HG02763 (cell line): ENCODE measurements around the gene PPP2R5C.

Experiments
- ATAC-seq: cut with Tn5 transposase; IDR thresholded peaks from one replicate; pipeline ENCODE4 v1.9.1; 2021; ENCODE audit warnings: mild to moderate bottlenecking, moderate library complexity; ENCODE audit not compliant: unreplicated experiment

Gene PPP2R5C

GRCh38 chr14:101813171-101813759 lies 51.8 kb downstream of the PPP2R5C start:
- ATAC-seq: no peak

- ATAC-seq: no peak
Measured at GRCh38 chr14:101813833-101814232, 52.3 kb downstream of the PPP2R5C start.

DNA sequence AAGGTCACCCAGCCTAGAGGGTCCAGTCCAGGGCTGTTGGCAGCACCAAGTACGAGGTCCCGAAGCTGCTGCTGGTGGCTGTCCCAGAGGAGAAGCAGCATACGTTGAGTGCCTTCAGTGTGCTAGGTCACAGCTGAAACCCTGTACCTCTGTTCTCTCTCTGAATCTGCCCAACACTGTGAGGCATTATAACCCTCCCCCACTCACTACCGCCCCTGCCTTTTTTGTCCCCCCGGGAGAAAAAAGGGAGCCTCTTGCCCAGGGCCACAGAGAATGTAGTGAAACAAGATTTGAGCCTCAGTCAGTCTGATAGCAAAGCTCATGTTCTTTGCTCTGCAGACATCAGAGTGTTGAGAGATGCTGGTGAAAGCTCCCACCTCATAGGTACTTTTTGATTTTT lies 53.4 kb downstream of the PPP2R5C start:
- no peak for ATAC-seq

DNA sequence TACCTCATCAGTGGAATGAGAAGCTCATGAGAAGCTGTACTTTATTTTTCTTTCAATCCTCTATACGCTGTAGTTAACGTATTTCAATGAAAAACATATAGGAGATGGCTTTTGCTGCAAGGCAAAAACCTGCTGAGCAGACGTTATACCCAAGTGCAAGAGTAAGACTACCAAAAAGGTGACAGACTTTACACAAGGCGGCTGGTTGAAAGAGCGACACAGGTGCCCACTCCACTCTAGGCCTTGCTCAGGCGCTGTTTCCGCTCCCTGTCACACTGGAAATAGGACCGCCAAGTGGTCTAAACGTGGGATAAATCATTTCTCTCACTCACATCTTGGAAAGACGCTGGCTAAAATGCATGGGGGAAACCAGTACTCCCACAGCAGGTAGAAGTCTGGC lies 54.5 kb downstream of the PPP2R5C start:
- no peak for ATAC-seq

GRCh38 chr14:101817501-101818001 lies 56.0 kb downstream of the PPP2R5C start:
- no peak for ATAC-seq

GRCh38 chr14:101819251-101819990 lies 57.9 kb downstream of the PPP2R5C start:
- no peak for ATAC-seq

GRCh38 chr14:101820283-101820798 lies 58.8 kb downstream of the PPP2R5C start:
- no peak for ATAC-seq

GRCh38 chr14:101821528-101821927 lies 60.0 kb downstream of the PPP2R5C start:
- ATAC-seq: no peak

DNA sequence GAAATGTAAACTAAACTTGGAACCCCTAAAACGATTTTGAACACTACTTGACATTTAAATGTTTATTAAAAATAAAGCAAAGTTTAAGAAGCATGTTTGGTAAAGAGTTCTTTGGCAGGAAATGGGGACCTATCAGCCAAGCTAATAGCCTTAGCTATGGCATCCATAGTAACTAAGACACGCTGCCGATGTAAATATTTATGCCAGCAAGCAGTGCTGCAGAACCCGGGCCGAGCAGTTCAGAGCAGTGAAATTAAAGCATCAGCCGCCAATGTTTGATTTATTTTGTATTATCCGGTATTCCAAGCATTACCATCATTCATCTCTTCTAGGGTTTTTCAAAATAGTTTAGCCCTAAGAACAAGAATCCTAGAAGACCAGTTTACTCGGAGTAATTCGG lies 61.6 kb downstream of the PPP2R5C start:
- no peak for ATAC-seq

DNA sequence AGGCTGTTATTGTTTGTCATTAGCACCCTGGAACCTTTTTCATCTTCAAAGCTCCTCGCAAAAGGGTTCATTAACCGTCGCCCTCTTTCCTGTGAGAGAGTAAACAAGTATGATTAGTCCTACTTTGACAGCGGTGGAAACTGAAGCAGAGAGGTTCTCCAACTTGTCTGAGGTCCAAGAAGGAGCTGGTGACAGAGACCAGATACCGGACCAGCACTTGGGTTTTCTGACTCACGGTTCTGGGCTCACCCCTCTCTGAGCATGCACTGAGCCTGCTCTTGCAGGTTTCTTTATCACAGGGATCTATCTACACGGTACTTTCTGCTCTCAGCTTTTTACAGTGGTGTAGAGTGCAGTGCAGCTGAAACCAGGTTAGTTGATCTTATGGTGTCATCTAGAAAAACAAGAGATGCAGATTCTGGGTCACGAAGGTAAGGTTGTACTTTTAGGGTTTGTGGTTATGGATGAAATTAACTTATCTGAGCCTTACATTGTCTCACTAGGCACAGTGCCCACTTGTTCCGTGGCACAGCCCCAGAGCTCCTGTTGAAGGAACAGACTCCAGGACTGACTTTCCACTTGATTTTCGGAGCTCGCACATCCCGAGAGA lies 62.1 kb downstream of the PPP2R5C start:
- peak; percentile 43 for ATAC-seq

DNA sequence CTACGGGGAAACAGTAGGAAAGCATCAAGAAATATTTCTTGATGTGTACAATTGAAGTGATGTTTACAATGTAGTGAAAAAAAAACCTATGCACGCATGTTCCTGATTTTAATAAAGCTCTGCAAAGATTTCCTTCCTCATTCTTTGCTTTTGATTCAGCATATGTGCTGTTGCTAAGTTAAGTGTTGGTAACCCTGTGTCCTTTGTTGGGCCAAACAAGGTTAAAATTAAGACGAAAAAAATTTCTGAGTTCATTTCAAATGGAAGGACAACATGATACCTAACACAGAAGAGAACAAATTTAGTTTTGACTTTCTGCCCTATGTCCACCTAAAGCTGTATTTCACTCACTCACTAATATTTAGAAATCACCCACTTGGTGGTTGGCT lies 62.8 kb downstream of the PPP2R5C start:
- ATAC-seq: no peak

DNA sequence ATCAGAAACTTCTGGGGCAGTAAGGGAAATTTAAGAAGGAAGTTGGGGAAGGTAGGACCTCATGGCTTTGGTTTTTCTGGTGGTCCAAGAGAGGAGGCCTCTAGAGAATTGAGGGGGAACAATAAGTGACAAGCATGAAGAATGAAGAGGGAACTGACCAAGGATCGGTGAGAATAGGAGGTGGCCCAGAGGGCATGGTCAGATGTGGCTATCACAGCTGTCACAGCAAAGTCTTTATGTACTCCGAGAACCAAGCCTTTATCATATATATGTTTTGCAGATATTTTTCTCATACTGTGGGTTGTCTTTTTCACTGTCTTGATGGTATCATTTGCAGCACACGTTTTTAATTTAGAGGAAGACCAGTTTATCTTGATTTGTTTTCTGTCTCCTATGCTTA lies 64.3 kb downstream of the PPP2R5C start:
- ATAC-seq: no peak

DNA sequence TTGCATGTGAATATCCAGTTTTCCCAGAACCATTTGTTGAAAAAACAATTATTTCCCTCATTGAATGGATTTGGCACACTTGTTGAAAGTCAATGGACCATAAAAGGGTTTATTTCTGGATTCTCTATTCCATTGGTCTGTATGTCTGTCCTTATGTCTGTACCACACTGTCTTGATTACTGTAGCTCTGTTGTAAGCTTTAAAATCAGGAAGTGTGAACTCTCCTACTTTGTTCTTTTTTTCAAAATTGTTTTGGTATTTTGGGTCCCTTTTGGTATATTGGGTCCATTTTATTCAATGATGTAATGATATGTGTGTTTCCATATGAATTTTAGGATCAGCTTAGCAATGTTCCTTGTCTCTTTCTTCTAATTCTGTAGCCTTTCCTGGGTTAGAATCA lies 64.8 kb downstream of the PPP2R5C start:
- ATAC-seq: no peak

DNA sequence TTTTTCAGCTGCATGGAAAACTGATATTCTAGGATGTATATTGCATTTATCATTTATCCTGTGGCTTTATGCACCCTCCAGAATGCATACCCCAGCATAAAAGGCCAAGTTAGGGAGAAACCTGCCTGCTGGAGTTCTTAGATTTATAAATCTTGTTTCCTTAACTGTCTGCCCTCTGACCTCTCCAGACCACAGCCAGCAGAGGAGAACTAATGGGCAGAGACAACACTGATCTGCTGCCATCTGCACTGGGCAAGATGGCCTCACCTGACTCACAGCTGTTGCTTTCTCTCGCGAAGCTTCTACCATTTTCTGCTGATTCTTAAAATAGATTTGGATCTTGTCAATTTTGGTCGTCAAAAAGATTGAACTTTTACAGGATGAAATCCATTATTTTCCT lies 65.8 kb downstream of the PPP2R5C start:
- ATAC-seq: no peak

- no peak for ATAC-seq
Measured at GRCh38 chr14:101828046-101828445, 66.5 kb downstream of the PPP2R5C start.

DNA sequence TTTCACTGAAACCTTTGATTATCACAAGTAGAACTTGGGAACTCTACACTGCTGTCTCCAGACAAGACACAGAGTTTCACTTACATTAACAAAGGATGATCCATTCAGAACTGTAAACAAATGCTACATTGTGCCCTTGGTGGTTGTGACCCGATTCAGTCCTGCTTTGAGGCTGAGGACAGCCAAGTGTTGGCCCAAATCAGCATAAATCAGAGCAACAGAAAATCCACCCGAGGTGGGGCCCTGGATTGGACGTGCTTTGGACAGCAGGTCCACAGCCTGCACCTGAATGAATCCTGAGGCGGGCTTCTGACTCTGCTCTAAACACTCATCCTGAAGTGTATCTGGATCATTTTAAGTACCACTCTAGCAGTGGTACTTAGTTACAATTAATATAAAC lies 68.8 kb downstream of the PPP2R5C start:
- ATAC-seq: no peak

GRCh38 chr14:101833045-101833444 lies 71.5 kb downstream of the PPP2R5C start:
- ATAC-seq: no peak

GRCh38 chr14:101834397-101834796 lies 72.9 kb downstream of the PPP2R5C start:
- no peak for ATAC-seq

- no peak for ATAC-seq
Measured at GRCh38 chr14:101834800-101835547, 73.5 kb downstream of the PPP2R5C start.

DNA sequence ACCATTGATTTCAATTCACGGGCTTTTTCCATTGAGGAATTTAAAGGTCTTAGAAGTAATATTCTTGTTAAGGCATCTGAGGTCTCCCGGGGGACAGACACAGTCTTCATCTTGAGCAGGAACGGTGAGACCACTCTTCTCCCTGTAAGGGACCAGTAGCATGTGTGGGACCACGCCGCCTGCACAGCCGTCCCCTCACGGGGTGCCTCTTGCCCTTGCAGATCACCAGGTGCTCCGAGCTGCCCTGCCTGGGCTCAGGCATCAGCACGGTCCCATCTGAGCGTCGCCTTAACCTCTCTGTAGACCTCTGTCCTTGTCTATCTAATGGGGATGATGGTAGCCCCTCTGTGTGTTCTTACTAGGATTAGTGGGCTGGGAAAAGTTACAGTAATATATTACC lies 74.1 kb downstream of the PPP2R5C start:
- no peak for ATAC-seq

DNA sequence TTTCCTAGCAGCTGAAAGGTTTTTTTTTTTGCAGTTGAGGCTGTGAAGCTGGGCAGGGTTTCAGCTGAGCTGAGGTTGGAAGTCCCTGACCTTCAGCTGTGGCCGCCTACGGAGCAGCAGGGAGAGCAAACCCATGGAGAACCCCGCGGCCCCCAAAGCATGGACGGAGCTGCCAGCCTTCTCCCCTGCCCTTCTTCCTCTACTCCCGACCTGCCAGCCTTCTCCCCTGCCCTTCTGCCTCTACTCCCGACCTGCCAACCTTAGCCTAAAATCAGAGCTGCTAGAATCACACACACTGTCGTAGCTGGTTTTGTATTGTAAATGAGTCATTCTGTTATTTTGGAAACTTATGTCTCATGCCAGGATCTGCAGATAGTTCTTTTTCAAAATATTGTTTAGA lies 74.6 kb downstream of the PPP2R5C start:
- no peak for ATAC-seq
